Pancreas (tissue), 10 donors: ENCODE results near the gene SPAG16. TPM values are rescaled to one million over a fixed set of nuclear protein-coding genes. Genes with fewer than 3 reads are reported as not detected.

ENCODE experiments used
- ATAC-seq, 4 donors: fragments of 200-7000 bp; cut with Tn5 transposase; one replicate each; pipeline versions ENCODE4 v1.8.0 to v1.9.1; 2020; ENCODE audit warnings: mild to moderate bottlenecking in 4 of 4, moderate library complexity in 4 of 4
- DNase-seq, 6 donors: peaks; one replicate each; pipeline ENCODE4 v3.0.0-alpha.2; 2020
- FAIRE-seq: peaks from 2 replicates; lab custom pipeline; 2012; peaks lifted over from hg19 to GRCh38; lab: Jason Lieb, UNC
- H3K27ac ChIP-seq, 4 donors: fragments of 200-600 bp; sonication (generic); 1 replicate in 3 of 4; 2 replicates in 1 of 4; pipeline versions ENCODE4 v1.5.0 to v1.8.0; 2020
- H3K27me3 ChIP-seq, 4 donors: fragments of 200-600 bp; one replicate each; pipeline ENCODE4 v1.8.0; 2021
- H3K36me3 ChIP-seq, 3 donors: fragments of 200-600 bp; sonication (generic) in 1 of 3; one replicate each; pipeline versions ENCODE4 v1.5.0 to v1.8.0; 2020 to 2021
- H3K4me1 ChIP-seq, 3 donors: fragments of 200-600 bp; one replicate each; pipeline ENCODE4 v1.8.0; 2021
- H3K4me3 ChIP-seq, 4 donors: fragments of 200-600 bp; sonication (generic) in 2 of 4; one replicate each; pipeline versions ENCODE4 v1.5.0 to v1.8.0; 2020 to 2021
- H3K9me3 ChIP-seq, 4 donors: fragments of 200-600 bp; one replicate each; pipeline ENCODE4 v1.8.0; 2021
- CTCF ChIP-seq, 4 donors: fragments of 200-600 bp; sonication (generic) in 3 of 4; IDR thresholded peaks; one replicate each; pipeline versions ENCODE4 v1.5.0 to v1.8.0; 2021; ENCODE audit warnings: antibody characterized with exemption in 4 of 4
- WGBS, 2 donors: extraction: QIAGEN DNeasy Blood & Tissue Kit; methylation state at CpG; one replicate each; pipeline ENCODE4 v1.1.7; 2013; 5-methylcytosine and 5-hydroxymethylcytosine counted together
- intact Hi-C, 3 donors: fragments of 100-400 bp; cut with DNase I; formaldehyde crosslinking; loops; one replicate each; pipeline versions ENCODE4 v1.11.1 to v1.14.2; 2022
- polyA plus RNA-seq, 2 donors: library from polyadenylated mRNA; stranded (reverse); fragments of 200-250 nt; gene quantifications; one replicate each; pipeline ENCODE4 v1.2.3, GENCODE V29; 2013
- total RNA-seq, 6 donors: library from RNA; stranded (reverse); fragmentation: NEBNext Ultra II Directional in 4 of 6; extraction: Animal tissue kit (Norgen Biotek cat#: 25700) in 4 of 6; gene quantifications; one replicate each; pipeline versions ENCODE4 v1.2.1 to v1.2.4, GENCODE V29; 2021 to 2023
- donor health status: healthy with polysubstance abuse.
- donor health status: DM: no; HTN: no; CAD: no; lungs with moderate emphysema.
- donor health status: DM: no; HTN: no; CAD: no.
- donor health status: control.
- donor health status: control.
- donor health status: Bipolar disorder and iron deficiency.
- donor health status: DM: yes; HTN: yes; CAD: no.
- donor health status: DM: no; HTN: no; CAD: no.
- donor health status: DM: no; HTN: no; CAD: no.
- donor health status: DM: yes; HTN: yes; CAD: no.

SPAG16 gene
- total and polyA plus RNA-seq, 8 donors, result 9.7 to 25.7 (median 11.7) TPM

- no peak overlapping the region for H3K27ac ChIP-seq
- peak in 2 of 4 donors; percentile 23 to 35 for TF ChIP-seq CTCF (IDR thresholded peaks at IDR 0.05)
- intact Hi-C loops, result no loop called here
- DNase-seq (no peak), FAIRE-seq (no peak), ATAC-seq (peak in 2 of 4 donors; percentile 41 to 61)
- WGBS, 2 donors, result 91 to 95% methylated on average over 1 of the region's 1 CpG
- no peaks in the 10 kb centered on the region for H3K36me3 ChIP-seq
- H3K27me3 ChIP-seq, result no peaks in the 10 kb centered on the region
- H3K9me3 ChIP-seq, result no peaks in the 10 kb centered on the region
- H3K4me3 ChIP-seq, result no peak overlapping the region
- H3K4me1 ChIP-seq, result no peaks in the 10 kb centered on the region
Measured at GRCh38 chr2:213934560-213934959, 650.3 kb downstream of the SPAG16 start.

GRCh38 chr2:213958086-213958485 lies 673.8 kb downstream of the SPAG16 start:
- no peaks in the 10 kb centered on the region for H3K27me3 ChIP-seq
- FAIRE-seq, result no peak
- no peaks in the 10 kb centered on the region for H3K4me1 ChIP-seq
- no peak overlapping the region for H3K4me3 ChIP-seq
- H3K36me3 ChIP-seq, result no peaks in the 10 kb centered on the region
- no peak overlapping the region for H3K27ac ChIP-seq
- intact Hi-C loops, result no loop called here
- H3K9me3 ChIP-seq, result no peaks in the 10 kb centered on the region
- ATAC-seq, result no peak
- no peak for DNase-seq
- TF ChIP-seq CTCF (IDR thresholded peaks at IDR 0.05), result no peak
- 73 to 74% methylated on average over 2 of the region's 2 CpGs for WGBS, 2 donors

- H3K4me3 ChIP-seq, result no peak overlapping the region
- H3K4me1 ChIP-seq, result no peaks in the 10 kb centered on the region
- FAIRE-seq (no peak), DNase-seq (no peak), ATAC-seq (no peak)
- no peaks in the 10 kb centered on the region for H3K9me3 ChIP-seq
- TF ChIP-seq CTCF (IDR thresholded peaks at IDR 0.05), result no peak
- intact Hi-C loops, result no loop called here
- no peaks in the 10 kb centered on the region for H3K27me3 ChIP-seq
- no peak overlapping the region for H3K27ac ChIP-seq
- WGBS, 2 donors, result 91% methylated on average over 1 of the region's 1 CpG
- no peaks in the 10 kb centered on the region for H3K36me3 ChIP-seq
Measured at GRCh38 chr2:213959589-213959988, 675.3 kb downstream of the SPAG16 start.

- no peaks in the 10 kb centered on the region for H3K27me3 ChIP-seq
- no peak for FAIRE-seq
- intact Hi-C loops, result no loop called here
- no peak for TF ChIP-seq CTCF (IDR thresholded peaks at IDR 0.05)
- no peak overlapping the region for H3K27ac ChIP-seq
- H3K4me3 ChIP-seq, result no peak overlapping the region
- H3K9me3 ChIP-seq, result no peaks in the 10 kb centered on the region
- no peaks in the 10 kb centered on the region for H3K36me3 ChIP-seq
- no peaks in the 10 kb centered on the region for H3K4me1 ChIP-seq
- ATAC-seq, result no peak
- no peak for DNase-seq
Measured at GRCh38 chr2:213971536-213971935, 687.3 kb downstream of the SPAG16 start.

- Histone ChIP-seq H3K36me3 (no peaks in the 10 kb centered on the region), H3K4me3 (no peak overlapping the region), H3K27me3 (no peaks in the 10 kb centered on the region), H3K27ac (no peak overlapping the region), H3K9me3 (no peaks in the 10 kb centered on the region), H3K4me1 (no peaks in the 10 kb centered on the region)
- 52 to 65% methylated on average over 3 of the region's 3 CpGs for WGBS, 2 donors
- no peak for DNase-seq
- ATAC-seq, result no peak
- no peak for TF ChIP-seq CTCF (IDR thresholded peaks at IDR 0.05)
- intact Hi-C loops, result no loop called here
- no peak for FAIRE-seq
Measured at GRCh38 chr2:213980883-213981282, 696.6 kb downstream of the SPAG16 start.
